OCI-LY3 (cell line): ENCODE results near the gene URI1.

Source experiments
- H2AFZ ChIP-seq: fragments of 200-600, 300-600 bp; shearing (Covaris generic); 2 replicates; pipeline ENCODE4 v1.6.0; 2014; ENCODE audit warnings: antibody characterized with exemption, low read depth, low read length
- H3K27ac ChIP-seq: fragments of 200-600, 300-600 bp; sonication (generic); 2 replicates; pipeline ENCODE4 v1.5.1; 2014; ENCODE audit warnings: mild to moderate bottlenecking, low read length, moderate library complexity, mixed read lengths
- H3K27me3 ChIP-seq: fragments of 200-600, 300-600 bp; sonication (generic); 2 replicates; pipeline ENCODE4 v1.6.1; 2014; ENCODE audit warnings: low read depth, low read length, mixed read lengths
- H3K36me3 ChIP-seq: fragments of 200-600, 300-600 bp; sonication (generic); replicated peaks from 2 replicates; pipeline ENCODE3; 2014; ENCODE audit warnings: low read depth, low read length, mixed read lengths
- H3K4me1 ChIP-seq: fragments of 300-600, 200-600 bp; sonication (generic); 2 replicates; pipeline ENCODE4 v1.6.1; 2014; ENCODE audit warnings: low read length, mixed read lengths
- H3K4me2 ChIP-seq: fragments of 200-600, 300-600 bp; sonication (generic); 2 replicates; pipeline ENCODE4 v1.6.1; 2014; ENCODE audit warnings: low read length, mixed read lengths
- H3K4me3 ChIP-seq: fragments of 300-600, 200-600 bp; sonication (generic); 2 replicates; pipeline ENCODE4 v1.5.1; 2014; ENCODE audit warnings: antibody characterized with exemption, mild to moderate bottlenecking, low read length, moderate library complexity
- H3K79me2 ChIP-seq: fragments of 300-600, 200-600 bp; shearing (Covaris generic); 2 replicates; pipeline ENCODE4 v1.6.1; 2014; ENCODE audit warnings: mild to moderate bottlenecking, low read length, mixed read lengths
- H3K9ac ChIP-seq: fragments of 300-600, 200-600 bp; shearing (Covaris generic); 2 replicates; pipeline ENCODE4 v1.6.0; 2014; ENCODE audit warnings: mild to moderate bottlenecking, low read length, moderate library complexity
- H3K9me3 ChIP-seq: fragments of 200-600, 300-600 bp; shearing (Covaris generic); 2 replicates; pipeline ENCODE4 v1.6.1; 2014; ENCODE audit warnings: low read length, mixed read lengths; ENCODE audit not compliant: insufficient read depth
- H4K20me1 ChIP-seq: fragments of 200-600, 300-600 bp; sonication (generic); 2 replicates; pipeline ENCODE4 v1.6.1; 2016; ENCODE audit warnings: low read length, mixed read lengths; ENCODE audit not compliant: insufficient read depth
- CTCF ChIP-seq: fragments of 200-600, 300-600 bp; sonication (generic); IDR thresholded peaks from 2 replicates; pipeline ENCODE4 v1.5.1; 2014; ENCODE audit warnings: antibody characterized with exemption, low read length, low read depth
- EZH2phosphoT487 ChIP-seq: fragments of 200-600 bp; shearing (Covaris generic); IDR thresholded peaks from 2 replicates; pipeline ENCODE4 v1.6.1; 2018; ENCODE audit warnings: antibody characterized with exemption, mixed run types, low read depth

URI1 gene

GRCh38 chr19:29992233-29992867, 50.3 kb downstream of the URI1 start:
- Histone ChIP-seq H3K4me2 (no peak overlapping the region), H3K4me3 (no peak overlapping the region), H2AFZ (no peak overlapping the region), H3K36me3 (peaks cover 56% of the 10 kb centered on the region), H3K27me3 (no peaks in the 10 kb centered on the region), H3K27ac (no peak overlapping the region), H3K9ac (no peak overlapping the region), H4K20me1 (peaks cover 7% of the 10 kb centered on the region; the same call in 1 of the 2 replicates), H3K79me2 (peaks cover 31% of the 10 kb centered on the region), H3K4me1 (no peaks in the 10 kb centered on the region), H3K9me3 (no peaks in the 10 kb centered on the region)
- TF ChIP-seq CTCF: no peak
- no peak for TF ChIP-seq EZH2phosphoT487

- no peak for TF ChIP-seq CTCF
- TF ChIP-seq EZH2phosphoT487: no peak
- peaks cover 31% of the 10 kb centered on the region for H3K36me3 ChIP-seq
- H3K27me3 ChIP-seq: no peaks in the 10 kb centered on the region
Measured at GRCh38 chr19:29999490-29999889, 57.5 kb downstream of the URI1 start.

GRCh38 chr19:30000862-30001261, 58.8 kb downstream of the URI1 start:
- Histone ChIP-seq H3K4me2 (peak overlapping the region; percentile 9; the same call in 1 of the 2 replicates), H3K4me3 (no peak overlapping the region), H2AFZ (no peak overlapping the region), H3K9me3 (no peaks in the 10 kb centered on the region), H3K27ac (no peak overlapping the region), H3K79me2 (peaks cover 51% of the 10 kb centered on the region; the same call in 1 of the 2 replicates), H4K20me1 (peaks cover 49% of the 10 kb centered on the region), H3K9ac (no peak overlapping the region), H3K4me1 (peaks cover 14% of the 10 kb centered on the region), H3K27me3 (no peaks in the 10 kb centered on the region), H3K36me3 (peaks cover 25% of the 10 kb centered on the region)
- no peak for TF ChIP-seq CTCF
- no peak for TF ChIP-seq EZH2phosphoT487

More at GRCh38 chr19:29999490-29999889, 57.5 kb downstream of the URI1 start:
- Histone ChIP-seq H3K4me2 (no peak overlapping the region), H3K9ac (no peak overlapping the region), H3K4me1 (peaks cover 14% of the 10 kb centered on the region), H3K27ac (no peak overlapping the region), H4K20me1 (peaks cover 47% of the 10 kb centered on the region), H3K4me3 (no peak overlapping the region), H3K9me3 (no peaks in the 10 kb centered on the region), H3K79me2 (peaks cover 53% of the 10 kb centered on the region; the same call in 1 of the 2 replicates), H2AFZ (no peak overlapping the region)

GRCh38 chr19:30001301-30001700, 59.3 kb downstream of the URI1 start:
- no peak overlapping the region for H3K27ac ChIP-seq
- TF ChIP-seq CTCF: no peak
- no peak for TF ChIP-seq EZH2phosphoT487
- no peaks in the 10 kb centered on the region for H3K9me3 ChIP-seq
- H3K4me2 ChIP-seq: peak overlapping the region; percentile 9; the same call in 1 of the 2 replicates
- H3K4me3 ChIP-seq: no peak overlapping the region
- no peaks in the 10 kb centered on the region for H3K27me3 ChIP-seq
- H2AFZ ChIP-seq: no peak overlapping the region
- no peak overlapping the region for H3K9ac ChIP-seq
- H3K36me3 ChIP-seq: peaks cover 26% of the 10 kb centered on the region
- H3K79me2 ChIP-seq: peaks cover 46% of the 10 kb centered on the region; the same call in 1 of the 2 replicates
- peaks cover 14% of the 10 kb centered on the region for H3K4me1 ChIP-seq
- H4K20me1 ChIP-seq: peaks cover 49% of the 10 kb centered on the region
